Measurements from ENCODE around the gene FCER1G.
A peak's percentile ranks its signal among the peaks of the same experiment; 100 is the strongest.
"Not testable (repeated sequence)": the region's sequence is repeated elsewhere in the genome, so short reads cannot be mapped to it uniquely, and the experiment has no call there.

FCER1G gene

GRCh38 chr1:161207173-161207572 is 7.9 kb upstream of the FCER1G start:
- peak; percentile 71 for DNase-seq (ENCODE audit: low read depth)

GRCh38 chr1:161209790-161210409 is 5.2 kb upstream of the FCER1G start:
- DNase-seq (ENCODE audit: low read depth): peak; percentile 55

GRCh38 chr1:161214369-161214768 is 726 bp upstream of the FCER1G start:
- no peak for DNase-seq (ENCODE audit: low read depth)

DNA sequence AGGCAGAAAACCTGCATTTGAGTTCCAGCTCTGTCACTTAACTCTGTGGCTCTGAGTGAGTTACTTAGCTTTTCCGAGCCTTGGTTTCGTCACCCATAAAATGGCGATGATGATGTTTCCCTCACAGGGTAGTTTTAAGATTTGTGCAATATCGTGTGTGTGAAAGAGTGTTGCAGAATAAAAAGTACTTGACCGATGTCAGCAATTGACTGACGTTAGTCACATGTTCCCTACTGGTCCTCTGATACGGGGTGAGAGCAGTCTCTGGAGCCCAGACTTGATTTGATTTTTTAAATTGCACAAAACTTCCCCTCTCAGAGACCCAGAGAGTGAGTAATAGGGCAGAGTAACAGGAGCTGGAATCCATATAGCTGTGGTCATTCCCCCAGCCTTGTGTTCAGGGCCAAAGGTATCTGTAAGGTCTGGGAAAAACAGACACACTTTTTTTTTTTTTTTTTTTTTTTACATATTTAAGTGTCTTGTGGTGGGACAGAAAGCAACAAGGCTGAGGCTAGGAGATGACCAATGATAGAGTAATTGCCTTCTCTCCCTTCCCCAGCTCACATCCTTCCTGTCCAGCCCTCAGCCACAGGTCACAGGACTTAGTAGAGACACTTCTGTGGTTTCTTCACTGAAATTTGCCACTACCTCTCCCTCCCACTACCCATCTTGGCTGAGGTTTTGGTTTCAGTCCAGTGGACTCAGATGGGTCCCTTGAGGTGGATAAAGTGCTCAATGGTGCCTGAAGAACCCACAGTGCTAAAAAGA is 2.0 kb downstream of the FCER1G start:
- peak; percentile 86 for DNase-seq (ENCODE audit: low read depth)

DNA sequence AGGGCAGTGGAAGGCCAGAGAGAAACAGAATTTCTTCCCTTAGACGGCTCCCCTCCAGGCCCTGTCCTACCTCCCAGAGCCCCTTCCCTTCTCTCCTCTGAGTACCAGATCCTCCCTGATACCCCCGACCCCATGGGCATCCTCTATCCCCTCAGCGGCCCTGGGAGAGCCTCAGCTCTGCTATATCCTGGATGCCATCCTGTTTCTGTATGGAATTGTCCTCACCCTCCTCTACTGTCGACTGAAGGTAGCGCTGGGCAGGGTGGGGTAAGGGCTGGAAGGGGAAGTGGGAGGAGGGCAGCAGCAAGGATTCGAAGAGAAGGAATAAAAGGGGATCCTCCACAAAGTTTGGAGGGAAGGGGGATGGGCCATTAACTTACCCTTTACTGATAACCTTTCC is 2.7 kb downstream of the FCER1G start:
- DNase-seq (ENCODE audit: low read depth): no peak

DNA sequence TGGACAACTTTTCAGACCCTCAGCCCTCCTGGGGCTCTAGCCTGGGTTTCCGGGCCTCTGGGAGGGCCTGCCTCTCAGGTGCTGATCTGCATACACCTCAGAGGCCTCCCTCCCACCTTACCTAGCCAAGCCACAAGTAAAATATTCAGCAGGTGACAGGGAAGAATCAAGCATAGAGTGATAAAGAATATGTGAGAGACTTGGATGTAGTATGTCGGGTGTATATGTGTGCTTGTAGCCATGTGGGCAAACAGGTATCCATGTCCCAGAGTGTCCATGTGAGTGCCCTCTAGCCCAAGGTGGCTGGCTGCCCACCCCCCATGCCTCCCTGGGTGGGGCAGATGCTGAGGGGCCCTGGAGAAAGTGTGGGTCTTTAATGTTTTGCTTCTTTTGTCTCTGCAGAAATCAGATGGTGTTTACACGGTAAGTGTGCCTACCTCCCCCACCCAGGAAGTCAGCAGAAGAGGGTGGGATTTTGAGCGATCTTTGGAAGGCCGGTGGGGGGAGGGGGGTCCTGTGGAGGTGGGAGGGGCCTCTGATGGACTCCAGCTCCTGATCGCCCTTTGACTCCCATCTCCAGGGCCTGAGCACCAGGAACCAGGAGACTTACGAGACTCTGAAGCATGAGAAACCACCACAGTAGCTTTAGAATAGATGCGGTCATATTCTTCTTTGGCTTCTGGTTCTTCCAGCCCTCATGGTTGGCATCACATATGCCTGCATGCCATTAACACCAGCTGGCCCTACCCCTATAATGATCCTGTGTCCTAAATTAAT is 3.4 kb downstream of the FCER1G start:
- DNase-seq (ENCODE audit: low read depth): no peak

DNA sequence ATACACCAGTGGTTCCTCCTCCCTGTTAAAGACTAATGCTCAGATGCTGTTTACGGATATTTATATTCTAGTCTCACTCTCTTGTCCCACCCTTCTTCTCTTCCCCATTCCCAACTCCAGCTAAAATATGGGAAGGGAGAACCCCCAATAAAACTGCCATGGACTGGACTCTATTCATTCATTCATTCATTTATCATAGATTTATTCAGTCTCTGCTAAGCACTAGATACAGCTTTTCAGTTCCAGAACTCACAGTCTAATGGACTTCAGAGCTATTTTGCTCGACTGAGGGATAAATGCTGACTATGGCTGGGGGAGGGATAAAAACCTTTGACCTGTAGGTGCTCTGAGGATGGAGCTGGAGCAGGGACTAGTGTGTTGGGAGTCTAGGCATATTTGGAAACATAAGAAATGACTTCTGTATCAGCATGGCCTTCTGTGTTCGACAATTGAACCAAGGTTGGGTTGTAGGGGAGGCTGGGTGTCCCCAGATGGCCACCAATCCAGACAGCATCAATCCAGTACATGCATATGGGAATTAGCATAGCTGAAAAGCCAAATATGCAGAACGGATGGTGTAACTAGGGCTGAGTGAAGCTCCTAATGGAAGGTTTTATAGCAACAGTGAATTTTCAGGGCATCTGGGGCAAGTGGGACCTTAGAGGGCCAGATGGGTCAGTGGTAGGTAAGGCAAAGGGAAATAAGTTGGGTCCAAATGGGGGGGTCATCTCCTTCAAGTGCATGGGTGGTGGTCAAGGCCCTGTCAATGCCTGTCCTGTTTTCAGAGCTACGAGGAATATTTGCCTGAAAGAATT is 4.2 kb downstream of the FCER1G start:
- no peak for DNase-seq (ENCODE audit: low read depth)

DNA sequence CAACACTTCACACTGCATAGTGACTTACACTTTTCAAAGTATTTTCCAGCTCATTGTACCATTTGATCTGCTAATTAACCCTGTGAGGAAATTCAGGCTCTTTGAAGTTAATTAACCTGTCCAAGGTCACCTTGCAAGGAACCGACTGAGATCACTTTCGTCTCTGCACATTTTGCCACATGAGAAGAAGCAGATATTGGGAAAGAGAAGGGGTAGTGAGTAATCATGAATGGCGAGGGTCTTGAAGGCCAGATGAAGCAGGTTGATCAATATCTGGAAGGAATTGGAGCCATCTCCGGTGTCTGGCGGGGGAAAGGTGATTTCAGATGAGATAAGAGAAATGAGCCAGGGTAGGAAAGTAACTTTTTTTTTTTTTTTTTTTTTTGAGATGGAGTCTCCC is 4.9 kb downstream of the FCER1G start:
- DNase-seq (ENCODE audit: low read depth): no peak

GRCh38 chr1:161222175-161223019 is 7.3 kb downstream of the FCER1G start:
- DNase-seq (ENCODE audit: low read depth): no peak

DNA sequence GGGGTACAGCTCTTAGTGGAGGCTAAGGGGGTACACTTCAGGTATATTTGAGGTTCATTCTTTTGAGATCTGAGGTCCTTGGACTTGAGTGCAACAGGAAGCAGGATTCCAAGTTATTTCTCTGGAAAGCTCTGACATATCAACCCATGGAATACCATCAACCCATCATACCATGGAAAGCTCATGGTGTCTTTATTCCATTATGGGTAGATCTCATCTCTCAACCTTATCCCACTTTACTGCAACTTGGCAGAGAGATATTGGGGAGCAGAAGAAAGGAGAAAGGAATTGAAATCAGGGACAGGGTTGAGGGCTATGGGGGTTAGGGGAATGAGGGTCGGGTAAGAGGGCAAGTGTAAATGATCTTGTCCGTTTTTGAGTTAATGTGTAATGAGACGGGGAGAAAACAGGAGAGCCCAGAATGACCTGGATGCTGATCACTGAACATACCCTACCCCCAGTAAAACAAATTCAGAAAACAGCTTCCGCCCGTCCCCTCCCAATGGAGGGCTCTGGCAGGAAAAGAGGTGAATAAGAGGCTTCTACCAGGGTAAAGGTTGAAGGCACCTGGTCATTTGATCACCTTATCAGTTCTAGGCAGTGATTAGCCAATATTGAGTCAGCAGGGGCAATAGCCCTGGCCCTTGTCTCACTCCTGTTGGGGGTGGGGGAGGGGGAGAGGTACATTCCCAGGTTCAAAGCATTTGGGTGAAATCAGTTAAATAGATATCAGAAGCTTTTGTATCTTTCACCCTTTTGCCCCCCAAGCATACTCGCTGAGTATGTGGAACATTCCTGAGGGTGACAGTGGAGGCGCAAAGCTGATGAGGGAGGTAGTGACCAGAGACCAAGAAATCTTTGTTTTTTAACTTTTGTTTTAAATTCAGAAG is 9.0 kb downstream of the FCER1G start:
- DNase-seq (ENCODE audit: low read depth): no peak

DNA sequence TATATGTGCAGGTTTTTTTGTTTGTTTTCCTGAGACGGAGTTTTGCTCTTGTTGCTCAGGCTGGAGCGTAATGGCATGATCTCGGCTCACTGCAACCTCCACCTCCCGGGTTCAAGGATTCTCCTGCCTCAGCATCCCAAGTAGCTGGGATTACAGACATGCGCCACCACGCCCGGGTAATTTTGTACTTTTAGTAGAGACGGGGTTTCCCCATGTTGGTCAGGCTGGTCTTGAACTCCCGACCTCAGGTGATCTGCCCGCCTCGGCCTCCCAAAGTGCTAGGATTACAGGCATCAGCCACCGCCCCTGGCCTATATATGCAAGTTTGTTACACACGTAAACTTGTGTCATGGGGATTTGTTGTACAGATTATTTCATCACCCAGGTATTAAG is 9.6 kb downstream of the FCER1G start:
- DNase-seq (ENCODE audit: low read depth): not testable (repeated sequence)

DNA sequence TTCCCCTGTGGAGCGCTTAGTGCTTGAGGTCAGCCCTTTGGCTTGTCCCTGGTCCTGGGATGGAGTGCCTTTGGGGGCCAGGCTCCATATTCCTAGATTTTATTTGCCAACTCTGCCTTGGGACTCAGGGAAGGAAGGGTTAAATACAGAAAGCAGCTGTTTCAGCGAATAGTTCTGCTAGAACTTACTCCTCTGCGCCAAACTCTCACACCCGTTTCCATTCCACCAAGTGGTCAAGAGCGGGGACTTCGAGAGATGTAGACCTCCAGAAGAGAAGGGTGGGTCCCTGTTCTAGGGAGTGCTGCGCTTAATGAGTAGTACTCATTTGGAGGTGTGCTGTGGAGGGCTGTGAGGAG is 10.1 kb downstream of the FCER1G start:
- DNase-seq (ENCODE audit: low read depth): no peak

DNA sequence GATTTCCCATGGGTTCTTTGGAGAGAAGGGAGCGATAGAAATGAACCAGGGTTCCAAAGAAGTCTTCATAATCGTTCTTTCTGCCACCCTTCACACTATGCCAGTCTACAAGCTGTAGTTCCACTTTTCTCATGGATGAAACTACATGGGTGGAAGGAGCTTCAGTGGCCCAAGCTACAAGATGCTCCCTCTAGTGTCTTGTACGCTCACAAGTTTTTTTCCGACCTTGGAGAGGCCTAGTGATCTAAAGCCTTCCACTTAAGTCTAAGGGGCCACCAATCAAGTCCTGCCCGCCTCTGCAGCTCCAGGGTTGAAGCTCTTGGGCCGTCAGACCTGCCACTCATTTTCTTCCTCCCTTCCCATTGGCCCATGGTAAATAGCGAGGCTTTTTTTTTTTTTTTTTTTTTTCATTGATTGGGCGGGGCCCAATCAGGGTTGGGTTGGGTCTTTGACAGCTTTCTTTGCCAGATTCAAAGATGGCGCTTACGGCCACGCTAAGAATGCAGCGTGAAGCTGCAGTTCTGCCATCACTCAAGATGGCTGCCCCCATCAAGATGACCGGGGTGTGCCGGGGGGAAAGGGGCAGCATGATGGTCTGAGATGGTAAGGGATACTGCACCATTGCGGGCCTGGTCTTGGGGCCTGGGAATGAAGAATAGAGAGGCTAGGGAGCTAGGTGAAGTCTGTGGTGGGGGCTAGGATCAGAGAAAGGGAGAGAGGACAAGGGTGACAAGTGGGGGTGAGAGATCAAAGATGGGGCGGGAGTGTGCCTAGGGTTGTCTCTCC is 10.6 kb downstream of the FCER1G start, which contains the start of gene TOMM40L:
TOMM40L (plus strand) TSS at position 527 of the 786 bp plus-strand sequence. CDS start 430 bp downstream, outside the sequence.
- DNase-seq (ENCODE audit: low read depth): peak; percentile 100

GRCh38 chr1:161226320-161226711 is 11.2 kb downstream of the FCER1G start:
- no peak for DNase-seq (ENCODE audit: low read depth)

DNA sequence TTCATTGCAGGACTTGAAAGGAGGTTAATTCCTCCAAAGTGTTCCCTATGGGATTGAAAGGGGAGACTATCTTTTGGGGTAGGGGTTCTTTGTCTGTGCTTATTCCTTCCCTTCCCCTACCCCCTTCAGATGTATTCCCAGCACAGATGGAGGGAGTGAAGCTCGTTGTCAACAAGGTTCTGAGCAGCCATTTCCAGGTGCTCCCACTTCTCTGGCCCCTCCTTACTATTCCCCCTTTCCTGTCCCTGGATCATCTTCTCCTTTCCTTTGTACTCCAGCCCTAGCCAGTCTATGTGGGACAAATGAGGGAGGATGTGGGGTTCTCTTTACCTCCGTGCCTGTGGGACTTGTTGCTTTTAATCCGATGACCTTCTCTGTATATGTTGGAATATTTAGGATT is 11.7 kb downstream of the FCER1G start:
- no peak for DNase-seq (ENCODE audit: low read depth)

- DNase-seq (ENCODE audit: low read depth): peak; percentile 60
These were observed 12.2 kb downstream of the FCER1G start for GRCh38 chr1:161227196-161227871.

- no peak for DNase-seq (ENCODE audit: low read depth)
These were observed 12.9 kb downstream of the FCER1G start for GRCh38 chr1:161228032-161228431.

GRCh38 chr1:161229896-161230295 is 14.8 kb downstream of the FCER1G start:
- no peak for DNase-seq (ENCODE audit: low read depth)

GRCh38 chr1:161230762-161231161 is 15.7 kb downstream of the FCER1G start:
- no peak for DNase-seq (ENCODE audit: low read depth)

Data from fibroblast of gingiva (primary cell).